ENCODE measurements around the gene PRSS38.

DNA sequence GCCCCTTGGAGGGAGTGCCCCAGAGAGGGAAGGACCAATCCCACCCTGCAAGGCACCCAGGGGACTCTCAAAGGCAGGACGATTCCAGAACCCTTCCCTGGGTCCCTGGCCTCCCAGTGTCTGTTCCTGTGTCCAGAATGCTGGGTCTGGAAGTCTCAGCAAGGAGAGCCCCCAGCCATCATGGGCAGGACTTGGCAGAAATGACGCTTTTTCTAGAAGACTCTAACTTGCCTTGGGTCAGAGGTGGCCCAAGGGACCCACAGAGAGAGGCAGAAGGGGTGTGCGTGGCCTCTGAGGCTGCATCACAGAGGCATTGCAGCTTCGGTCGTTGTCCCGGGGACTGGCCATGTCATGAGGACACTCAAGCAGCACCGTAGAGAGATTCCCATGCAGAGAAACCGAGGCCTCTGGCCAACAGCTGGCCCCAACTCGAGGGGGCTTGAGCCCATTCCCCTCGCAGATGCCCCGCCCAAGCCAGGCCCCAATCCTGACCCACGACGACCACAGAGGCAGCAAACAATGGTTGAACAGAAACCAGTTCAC is 74.5 kb downstream of the PRSS38 start:
- TF ChIP-seq, protein P1, sequence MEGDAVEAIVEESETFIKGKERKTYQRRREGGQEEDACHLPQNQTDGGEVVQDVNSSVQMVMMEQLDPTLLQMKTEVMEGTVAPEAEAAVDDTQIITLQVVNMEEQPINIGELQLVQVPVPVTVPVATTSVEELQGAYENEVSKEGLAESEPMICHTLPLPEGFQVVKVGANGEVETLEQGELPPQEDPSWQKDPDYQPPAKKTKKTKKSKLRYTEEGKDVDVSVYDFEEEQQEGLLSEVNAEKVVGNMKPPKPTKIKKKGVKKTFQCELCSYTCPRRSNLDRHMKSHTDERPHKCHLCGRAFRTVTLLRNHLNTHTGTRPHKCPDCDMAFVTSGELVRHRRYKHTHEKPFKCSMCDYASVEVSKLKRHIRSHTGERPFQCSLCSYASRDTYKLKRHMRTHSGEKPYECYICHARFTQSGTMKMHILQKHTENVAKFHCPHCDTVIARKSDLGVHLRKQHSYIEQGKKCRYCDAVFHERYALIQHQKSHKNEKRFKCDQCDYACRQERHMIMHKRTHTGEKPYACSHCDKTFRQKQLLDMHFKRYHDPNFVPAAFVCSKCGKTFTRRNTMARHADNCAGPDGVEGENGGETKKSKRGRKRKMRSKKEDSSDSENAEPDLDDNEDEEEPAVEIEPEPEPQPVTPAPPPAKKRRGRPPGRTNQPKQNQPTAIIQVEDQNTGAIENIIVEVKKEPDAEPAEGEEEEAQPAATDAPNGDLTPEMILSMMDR (IDR thresholded peaks at IDR 0.05) = no peak
- no peak for TF ChIP-seq EP300 (IDR thresholded peaks at IDR 0.05)
